GM19025 (cell line): Measurements from ENCODE around the gene MLLT3.

Experiments used
- ATAC-seq: cut with Tn5 transposase; IDR thresholded peaks from one replicate; pipeline ENCODE4 v1.9.1; 2021; ENCODE audit warnings: mild to moderate bottlenecking, low read depth, moderate library complexity; ENCODE audit not compliant: unreplicated experiment

The MLLT3 gene

DNA sequence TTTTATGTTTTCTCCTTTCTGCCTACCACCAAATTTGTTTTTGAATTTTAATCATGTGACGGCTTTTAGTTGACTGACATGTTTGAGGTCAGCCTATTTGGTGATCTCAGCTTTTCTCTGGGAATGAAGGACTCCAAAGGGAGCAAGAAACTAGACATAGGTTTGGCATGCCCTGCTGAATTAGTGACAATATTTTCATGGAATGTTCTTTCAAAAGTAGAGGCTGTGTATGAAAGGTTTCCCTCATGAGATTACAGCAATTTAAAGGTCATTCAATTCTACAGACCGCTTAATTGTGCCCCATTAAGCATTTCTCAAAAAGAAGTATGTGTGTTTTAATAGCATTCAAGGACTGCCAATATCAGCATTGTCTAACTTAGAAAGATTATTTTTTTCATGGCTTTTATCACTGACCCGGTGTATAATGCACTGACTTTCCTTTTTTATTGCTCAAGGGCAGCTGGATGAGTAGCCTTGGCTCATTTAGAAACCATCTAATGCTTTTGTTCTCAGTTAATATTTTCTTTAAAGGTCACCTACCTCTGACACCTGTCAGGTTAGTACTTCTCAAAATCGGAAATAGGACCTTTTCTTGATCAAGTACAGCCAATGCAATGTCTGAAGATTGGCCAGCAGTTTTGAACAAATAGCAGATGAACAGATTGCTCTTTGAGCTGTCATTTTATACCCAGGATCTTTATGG lies 8.1 kb upstream of the MLLT3 start:
- ATAC-seq: no peak

DNA sequence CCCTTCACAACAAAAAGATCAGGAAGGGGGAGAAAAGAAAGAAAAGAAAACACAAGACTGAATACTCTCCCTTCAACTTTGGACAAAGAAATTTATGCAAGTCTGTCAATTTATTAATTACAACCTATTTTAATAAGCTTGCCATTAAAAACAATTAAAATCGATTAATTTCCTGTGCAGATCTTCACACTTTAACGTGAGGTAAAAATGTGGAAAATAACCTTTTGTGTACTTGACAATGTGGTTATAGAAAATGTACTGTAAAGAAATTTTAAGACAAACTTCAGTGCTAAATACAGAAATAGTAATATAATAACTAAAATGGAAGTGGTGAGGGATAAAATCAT lies 2.7 kb upstream of the MLLT3 start:
- no peak for ATAC-seq

GRCh38 chr9:20624201-20625002 lies 2.1 kb upstream of the MLLT3 start:
- no peak for ATAC-seq

GRCh38 chr9:20623748-20624124 lies 1.4 kb upstream of the MLLT3 start:
- no peak for ATAC-seq

DNA sequence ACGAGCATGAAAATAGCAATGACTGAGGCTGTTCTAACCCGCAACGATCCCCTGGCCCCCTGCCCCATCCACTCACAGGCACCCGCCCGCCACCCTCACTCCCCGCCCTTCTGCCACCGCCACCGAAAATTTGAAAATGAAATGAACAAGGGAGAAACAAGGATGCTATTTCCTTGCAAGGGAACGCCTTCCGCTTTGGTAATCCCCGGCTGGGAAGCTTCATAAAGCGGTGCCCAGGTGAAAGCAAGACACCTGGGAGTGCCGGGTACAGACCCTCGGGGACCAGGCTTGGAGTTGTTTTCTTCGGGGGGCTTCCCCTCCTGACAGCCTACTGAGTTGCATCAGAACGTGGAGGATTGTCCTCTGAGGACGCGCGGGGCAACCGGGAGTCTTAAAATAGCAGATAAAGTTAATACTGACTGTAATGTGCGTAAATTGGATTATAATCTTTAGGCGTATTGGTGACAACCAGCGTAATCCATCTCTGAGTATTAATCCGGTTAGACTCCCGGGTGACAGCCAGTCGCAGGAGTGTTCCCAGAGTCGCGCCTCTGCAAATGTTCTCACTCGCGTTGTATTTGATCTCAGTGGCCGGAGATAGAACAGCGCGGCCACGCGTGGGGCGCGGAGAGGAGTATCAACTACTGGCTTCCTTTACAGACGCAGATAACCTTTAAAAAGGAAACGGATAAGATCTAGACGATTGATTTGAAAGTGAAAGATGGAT lies 885 bp upstream of the MLLT3 start:
- ATAC-seq: no peak

GRCh38 chr9:20621471-20622329 lies 599 bp downstream of the MLLT3 start:
- ATAC-seq: peak; percentile 5

DNA sequence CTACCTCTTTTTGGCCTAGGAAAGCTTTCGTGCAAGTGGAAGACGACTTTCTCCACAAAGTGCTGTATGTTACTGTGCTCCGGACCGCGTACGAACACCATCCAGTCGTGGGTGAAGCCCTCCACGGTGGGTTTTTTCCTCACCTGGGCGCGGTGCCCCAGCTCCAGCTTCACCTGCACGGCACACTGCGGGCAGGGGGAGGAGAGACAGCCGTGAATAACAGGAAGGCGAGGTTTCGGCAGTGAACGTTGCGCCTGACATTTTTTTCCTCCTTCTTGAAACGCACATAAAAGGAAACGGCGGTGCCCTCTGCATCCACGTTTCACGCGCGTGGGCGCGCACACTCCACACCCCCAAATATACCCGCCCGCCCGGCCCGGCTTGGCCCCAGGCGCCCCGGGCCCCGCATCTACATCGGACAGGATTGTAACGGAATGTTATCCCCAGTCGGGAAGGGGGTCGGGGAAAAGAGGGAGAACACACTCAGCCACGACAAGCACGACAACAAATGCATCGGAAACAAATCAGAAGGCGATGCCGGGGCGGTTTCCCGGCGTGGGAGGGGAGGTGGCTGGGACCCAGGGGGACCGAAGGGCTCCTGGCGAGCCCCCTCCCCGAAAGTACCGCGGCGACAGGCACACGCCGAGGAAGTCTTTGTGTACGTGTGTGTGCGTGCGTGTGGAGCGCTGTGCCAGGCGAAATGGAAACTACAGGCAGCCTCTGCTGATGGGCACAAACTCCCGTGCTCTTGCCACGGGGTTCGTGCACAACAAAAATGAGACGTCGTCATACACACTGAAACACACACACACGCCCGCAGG lies 1.4 kb downstream of the MLLT3 start:
- no peak for ATAC-seq

DNA sequence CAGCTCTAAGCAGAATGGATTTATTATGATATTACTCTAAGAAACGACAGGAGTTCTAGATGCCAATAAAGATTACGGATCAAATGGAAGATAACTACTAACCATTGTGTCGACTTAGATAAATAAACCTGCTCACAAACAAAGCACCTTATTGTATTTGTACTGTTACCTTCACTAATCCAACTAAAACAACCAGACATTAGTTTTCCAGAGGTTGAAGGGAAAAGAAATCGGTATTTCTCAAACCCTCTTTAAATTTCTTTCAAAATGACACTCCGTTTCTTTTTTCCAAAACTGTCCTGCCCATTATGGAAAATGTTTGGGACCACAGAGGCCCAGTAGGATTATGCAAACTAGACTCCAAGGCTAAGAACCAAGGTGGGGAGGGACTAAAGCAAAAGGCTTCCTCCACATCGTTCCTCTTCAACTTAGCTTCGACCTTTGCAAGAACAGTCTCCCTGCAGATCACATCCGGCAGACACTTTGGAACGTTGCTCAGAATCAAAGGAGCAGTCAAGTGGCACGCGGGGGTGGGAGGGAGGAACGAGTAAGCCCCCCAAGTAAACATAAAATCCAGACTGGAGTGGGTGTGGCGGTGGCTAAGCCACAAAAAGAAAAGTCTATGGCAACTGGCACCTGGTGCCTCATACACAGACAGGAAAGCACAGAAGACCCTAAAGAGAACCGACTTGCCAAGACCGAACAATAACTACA lies 2.7 kb downstream of the MLLT3 start:
- no peak for ATAC-seq

GRCh38 chr9:20618361-20618802 lies 3.9 kb downstream of the MLLT3 start:
- no peak for ATAC-seq

DNA sequence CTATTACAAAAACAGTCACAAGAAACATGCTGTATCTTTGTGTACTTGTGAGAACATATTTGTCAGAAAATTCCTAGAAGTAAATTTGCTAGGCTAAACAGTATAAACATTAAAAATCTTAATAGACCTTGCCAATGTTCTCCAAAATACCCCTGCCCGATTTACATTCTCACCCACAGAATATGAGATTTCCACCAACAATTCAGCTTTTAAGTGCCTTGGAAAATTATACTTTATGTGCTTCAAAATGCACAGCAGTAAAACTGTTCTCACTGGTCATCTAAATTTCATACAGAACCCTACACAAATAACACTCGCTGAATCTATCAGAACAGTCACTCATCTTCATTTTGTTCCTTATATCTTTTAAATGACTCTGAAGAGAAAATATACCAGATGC lies 5.5 kb downstream of the MLLT3 start:
- ATAC-seq: no peak

- no peak for ATAC-seq
Measured at GRCh38 chr9:20614602-20615216, 7.6 kb downstream of the MLLT3 start.

DNA sequence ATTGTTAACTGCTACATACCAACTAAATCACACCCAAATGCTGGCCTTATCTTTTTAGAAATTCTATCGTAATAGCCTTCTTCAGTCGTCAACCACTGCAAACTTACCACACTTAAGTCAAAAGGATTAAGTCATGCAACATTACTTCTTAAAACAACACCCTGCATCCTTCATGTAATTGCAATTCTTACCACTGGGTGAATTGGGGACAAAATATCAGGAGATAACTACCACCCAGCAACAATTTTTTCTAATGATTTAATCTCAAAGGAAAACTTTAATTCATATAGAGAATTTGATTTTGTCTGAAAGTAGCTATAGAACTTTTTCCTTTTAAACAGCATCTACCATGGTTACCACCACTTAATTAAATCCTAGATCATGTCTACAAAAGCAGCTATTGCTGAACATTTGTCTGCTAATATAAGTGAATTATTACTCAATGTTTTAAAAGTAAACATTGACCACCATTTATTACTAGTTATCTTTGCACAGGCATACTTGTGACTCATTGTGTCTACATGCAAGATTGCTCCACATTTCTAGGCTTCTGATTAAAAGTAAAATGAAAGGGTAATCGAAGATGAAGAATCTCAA lies 10.5 kb downstream of the MLLT3 start:
- ATAC-seq: no peak

- no peak for ATAC-seq
Measured at GRCh38 chr9:20610591-20610990, 11.7 kb downstream of the MLLT3 start.

- no peak for ATAC-seq
Measured at GRCh38 chr9:20608582-20608981, 13.7 kb downstream of the MLLT3 start.

DNA sequence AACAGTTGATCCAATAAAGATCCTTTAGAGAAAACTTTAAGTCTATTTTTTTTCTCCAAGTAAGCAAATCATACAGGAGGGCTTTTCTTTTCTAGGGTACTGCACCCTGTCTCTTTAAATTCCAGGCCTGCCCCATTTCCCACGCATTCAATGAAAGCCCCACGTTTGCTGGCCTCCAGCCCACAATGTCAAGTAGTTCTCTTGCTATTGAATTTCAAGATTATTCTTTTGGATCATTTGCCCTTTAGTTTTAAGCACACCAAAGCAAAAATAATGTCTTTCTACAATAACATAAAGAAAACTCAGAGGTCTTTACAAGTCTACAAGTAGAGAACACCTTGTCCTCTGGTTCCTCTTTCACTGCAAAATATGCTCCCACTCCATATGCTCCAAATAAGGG lies 15.6 kb downstream of the MLLT3 start:
- ATAC-seq: no peak

DNA sequence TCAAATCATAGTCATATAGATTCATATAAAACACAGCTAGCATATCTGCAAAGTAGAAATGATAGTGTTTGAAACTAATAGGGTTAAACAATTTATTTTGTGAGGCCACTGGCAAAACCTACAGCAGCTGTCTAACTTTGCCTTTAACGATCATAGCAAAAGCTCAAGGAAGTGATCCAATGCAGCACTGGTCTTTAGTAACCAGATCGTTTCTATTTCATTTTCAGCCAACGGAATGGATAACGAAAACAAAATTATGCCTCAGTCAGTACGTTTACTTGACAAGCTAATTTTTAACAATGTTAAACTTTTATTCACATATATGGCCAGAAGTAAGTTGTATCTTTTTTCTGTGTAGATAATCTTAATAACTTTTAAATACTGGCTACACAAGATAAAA lies 17.7 kb downstream of the MLLT3 start:
- peak; percentile 68 for ATAC-seq

DNA sequence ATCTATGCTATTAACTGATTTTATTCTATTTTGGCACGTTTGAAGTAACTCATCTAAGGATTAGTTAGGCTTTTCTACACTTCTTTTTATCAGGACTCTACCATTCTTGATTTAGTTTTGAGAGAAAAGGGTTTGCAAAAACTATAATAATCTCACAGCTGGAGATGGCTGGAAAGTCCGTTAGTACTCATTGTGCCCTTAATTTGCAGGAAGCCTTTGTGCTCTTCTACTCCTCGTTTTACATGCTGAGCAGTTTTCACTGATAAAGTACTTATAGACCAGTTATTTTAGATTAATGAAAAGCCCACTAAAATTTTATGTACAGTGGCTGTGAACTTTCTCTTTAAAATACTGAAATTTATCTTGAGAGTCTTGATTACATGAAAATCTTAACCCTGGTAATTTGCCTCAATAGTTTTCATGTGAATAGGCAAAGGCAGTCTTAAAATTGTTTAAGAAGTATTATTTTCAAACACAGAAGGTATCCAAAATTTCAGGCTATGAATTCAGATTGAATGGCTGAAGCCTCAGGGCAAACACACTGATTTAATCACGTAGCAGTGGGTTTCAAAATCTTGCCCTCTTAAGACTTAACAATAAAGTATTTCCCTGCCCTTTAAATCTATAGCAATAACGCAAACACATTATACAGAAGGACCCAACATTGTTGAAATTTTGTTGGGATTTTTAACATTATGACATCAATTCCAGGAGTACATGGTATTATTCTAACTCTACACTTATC lies 18.6 kb downstream of the MLLT3 start:
- no peak for ATAC-seq

DNA sequence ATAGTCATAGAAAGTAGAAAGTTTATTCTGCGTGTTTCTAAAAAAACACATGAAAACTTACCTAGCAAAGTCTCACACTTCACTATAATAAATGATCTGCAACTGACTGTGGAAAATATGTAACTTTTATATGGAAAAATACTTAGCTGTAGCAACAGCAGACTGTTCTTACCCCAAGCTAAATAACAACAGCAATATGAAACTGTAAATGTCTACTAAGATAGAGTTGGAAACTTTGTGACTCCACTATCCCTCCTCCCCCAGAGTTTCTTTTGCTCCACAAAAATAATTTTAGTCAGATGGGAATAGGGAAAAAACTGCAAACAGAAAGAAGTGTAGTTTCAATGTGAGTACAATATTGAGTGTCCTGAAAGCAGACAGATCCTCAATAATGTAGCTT lies 21.0 kb downstream of the MLLT3 start:
- no peak for ATAC-seq
